A673 (cell line): ENCODE data around the gene PAX5. TPM values are rescaled to one million over a fixed set of nuclear protein-coding genes. Genes with fewer than 3 reads are reported as not detected.
A peak's percentile ranks its signal among the peaks of the same experiment; 100 is the strongest.

ENCODE experiments used
- BruUV-seq: library from RNA; stranded (reverse); fragments of 400-500 nt; replicated peaks from 2 replicates; lab custom pipeline; 2021; lab: Mats Ljungman, UMichigan
- CTCF ChIA-PET: fragments of 300-600 bp; sonication (Branson Sonifier 250); formaldehyde crosslinking; loops from one replicate; lab custom pipeline; 2022; ENCODE audit warnings: antibody characterized with exemption; lab: Charles Lee
- POLR2A ChIA-PET: fragments of 300-600 bp; sonication (Branson Sonifier 250); formaldehyde crosslinking; loops from one replicate; lab custom pipeline; 2022; ENCODE audit warnings: antibody characterized with exemption; ENCODE audit not compliant: low non-redundant PET; lab: Charles Lee
- DNase-seq: peaks from one replicate; pipeline ENCODE4 v3.0.0-alpha.2; 2015; ENCODE audit warnings: low spot score
- H3K27ac ChIP-seq: fragments of 200-600 bp; sonication (generic); 2 replicates; pipeline ENCODE4 v1.5.1; 2016; ENCODE audit warnings: mixed run types, low read depth, mild to moderate bottlenecking, mixed read lengths, antibody characterized with exemption, low read length; ENCODE audit not compliant: poor library complexity, severe bottlenecking
- H3K27me3 ChIP-seq: fragments of 200-600 bp; sonication (generic); replicated peaks from 2 replicates; pipeline ENCODE4 v1.6.1; 2017; ENCODE audit warnings: mixed run types, low read depth, mild to moderate bottlenecking, mixed read lengths, antibody characterized with exemption, low read length; ENCODE audit not compliant: insufficient read depth, poor library complexity
- H3K36me3 ChIP-seq: fragments of 200-600 bp; sonication (generic); 2 replicates; pipeline ENCODE4 v1.6.1; 2016; ENCODE audit warnings: mixed run types, mild to moderate bottlenecking, mixed read lengths, antibody characterized with exemption, low read length; ENCODE audit not compliant: insufficient read depth, poor library complexity, severe bottlenecking
- H3K4me1 ChIP-seq: fragments of 200-600 bp; sonication (generic); 2 replicates; pipeline ENCODE4 v1.6.1; 2017; ENCODE audit warnings: mixed run types, mild to moderate bottlenecking, mixed read lengths, antibody characterized with exemption, low read length; ENCODE audit not compliant: insufficient read depth, poor library complexity, severe bottlenecking
- H3K4me3 ChIP-seq: fragments of 200-600 bp; sonication (generic); 2 replicates; pipeline ENCODE4 v1.5.1; 2016; ENCODE audit warnings: low read depth, mixed run types, mild to moderate bottlenecking, mixed read lengths, low read length; ENCODE audit not compliant: poor library complexity, severe bottlenecking
- H3K9me3 ChIP-seq: fragments of 200-600 bp; sonication (generic); 2 replicates; pipeline ENCODE4 v1.6.1; 2016; ENCODE audit warnings: mixed run types, low read depth, mild to moderate bottlenecking, mixed read lengths, antibody characterized with exemption, low read length; ENCODE audit not compliant: poor library complexity, severe bottlenecking
- EZH2 ChIP-seq: fragments of 200-600 bp; sonication (generic); IDR thresholded peaks from 2 replicates; pipeline ENCODE4 v1.6.1; 2017; ENCODE audit warnings: borderline replicate concordance, low read depth, mild to moderate bottlenecking, mixed read lengths, antibody characterized with exemption, low read length; ENCODE audit not compliant: poor library complexity, severe bottlenecking
- intact Hi-C: fragments of 100-400 bp; cut with micrococcal nuclease; formaldehyde crosslinking; loops from one replicate; pipeline ENCODE4 v1.10.0; 2022; ENCODE audit not compliant: unreplicated experiment
- total RNA-seq: library from RNA; stranded (reverse); gene quantifications from 2 replicates; pipeline ENCODE4 v1.2.3, GENCODE V29; 2021
- TF ChIP-seq, protein P1 (sequence below): fragments of 300-800, 200-600 bp; sonication (generic); conservative IDR thresholded peaks from 2 replicates; pipeline ENCODE4 v1.5.1; 2017; ENCODE audit warnings: low read depth, mild to moderate bottlenecking, antibody characterized with exemption, low read length, moderate library complexity, mixed read lengths

Gene PAX5
- total RNA-seq, 1 experiment from 2014 or later: 5.5 TPM

- peak; percentile 56 for DNase-seq
- no peak overlapping the region for H3K4me3 ChIP-seq
- CTCF ChIA-PET: no interaction called here
- H3K4me1 ChIP-seq: peaks cover 9% of the 10 kb centered on the region
- H3K36me3 ChIP-seq: no peaks in the 10 kb centered on the region
- BruUV-seq: no TSS peak
- no peaks in the 10 kb centered on the region for H3K9me3 ChIP-seq
- TF ChIP-seq EZH2: no peak
- TF ChIP-seq, protein P1, sequence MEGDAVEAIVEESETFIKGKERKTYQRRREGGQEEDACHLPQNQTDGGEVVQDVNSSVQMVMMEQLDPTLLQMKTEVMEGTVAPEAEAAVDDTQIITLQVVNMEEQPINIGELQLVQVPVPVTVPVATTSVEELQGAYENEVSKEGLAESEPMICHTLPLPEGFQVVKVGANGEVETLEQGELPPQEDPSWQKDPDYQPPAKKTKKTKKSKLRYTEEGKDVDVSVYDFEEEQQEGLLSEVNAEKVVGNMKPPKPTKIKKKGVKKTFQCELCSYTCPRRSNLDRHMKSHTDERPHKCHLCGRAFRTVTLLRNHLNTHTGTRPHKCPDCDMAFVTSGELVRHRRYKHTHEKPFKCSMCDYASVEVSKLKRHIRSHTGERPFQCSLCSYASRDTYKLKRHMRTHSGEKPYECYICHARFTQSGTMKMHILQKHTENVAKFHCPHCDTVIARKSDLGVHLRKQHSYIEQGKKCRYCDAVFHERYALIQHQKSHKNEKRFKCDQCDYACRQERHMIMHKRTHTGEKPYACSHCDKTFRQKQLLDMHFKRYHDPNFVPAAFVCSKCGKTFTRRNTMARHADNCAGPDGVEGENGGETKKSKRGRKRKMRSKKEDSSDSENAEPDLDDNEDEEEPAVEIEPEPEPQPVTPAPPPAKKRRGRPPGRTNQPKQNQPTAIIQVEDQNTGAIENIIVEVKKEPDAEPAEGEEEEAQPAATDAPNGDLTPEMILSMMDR: no peak
- POLR2A ChIA-PET: no interaction called here
- intact Hi-C loops: no loop called here
- no peak overlapping the region for H3K27ac ChIP-seq
- H3K27me3 ChIP-seq: no peaks in the 10 kb centered on the region
Measured at GRCh38 chr9:36911601-36912412, 122.3 kb downstream of the PAX5 start.

DNA sequence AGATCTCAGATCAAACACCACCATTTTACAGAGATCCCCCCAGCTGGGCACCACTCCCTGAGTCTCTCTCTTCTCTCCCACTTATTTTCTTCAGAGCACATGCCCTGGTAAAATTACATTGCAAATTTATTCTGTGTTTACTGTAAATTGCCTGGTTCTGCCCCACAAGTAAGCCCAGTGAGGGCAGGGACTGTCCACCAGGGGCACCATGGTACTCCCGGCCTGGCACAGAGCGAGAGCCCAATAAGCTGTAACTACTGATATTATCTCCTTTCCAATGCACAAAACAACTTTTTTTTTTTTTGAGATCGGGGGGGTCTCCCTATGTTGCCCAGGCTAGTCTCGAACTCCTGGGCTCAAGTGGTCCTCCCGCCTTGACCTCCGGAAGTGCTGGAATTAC lies 123.0 kb downstream of the PAX5 start:
- TF ChIP-seq, protein P1: peak; percentile 33
- TF ChIP-seq EZH2: no peak
- Histone ChIP-seq H3K4me1 (peaks cover 9% of the 10 kb centered on the region), H3K9me3 (no peaks in the 10 kb centered on the region), H3K4me3 (no peak overlapping the region), H3K27me3 (no peaks in the 10 kb centered on the region), H3K36me3 (no peaks in the 10 kb centered on the region), H3K27ac (no peak overlapping the region)
- intact Hi-C loops: no loop called here
- ChIA-PET CTCF (no interaction called here), POLR2A (no interaction called here)
- DNase-seq: no peak
- no TSS peak for BruUV-seq

DNA sequence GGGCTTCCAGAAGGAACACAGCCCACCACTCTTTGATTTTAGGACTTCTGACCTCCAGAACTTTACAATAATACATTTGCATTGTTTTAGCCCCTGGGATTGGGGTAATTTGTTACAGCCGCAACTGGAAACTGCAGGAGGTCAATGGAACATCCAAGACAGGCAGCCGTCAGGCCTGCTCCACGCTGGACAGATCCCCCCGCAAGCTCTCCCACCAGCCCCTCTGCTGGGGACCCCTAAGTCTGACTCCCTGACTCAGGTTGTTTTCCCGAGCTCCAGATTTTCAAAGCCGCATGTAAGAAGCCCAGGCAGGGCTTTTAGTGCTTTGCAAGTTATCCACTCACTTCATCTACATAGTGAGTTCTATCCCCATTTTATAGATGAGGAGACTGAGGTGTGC lies 127.6 kb downstream of the PAX5 start:
- intact Hi-C loops: no loop called here
- Histone ChIP-seq H3K9me3 (no peaks in the 10 kb centered on the region), H3K4me1 (peaks cover 2% of the 10 kb centered on the region), H3K36me3 (no peaks in the 10 kb centered on the region), H3K4me3 (no peak overlapping the region), H3K27me3 (no peaks in the 10 kb centered on the region), H3K27ac (no peak overlapping the region)
- TF ChIP-seq, protein P1: no peak
- no peak for TF ChIP-seq EZH2
- no TSS peak for BruUV-seq
- no peak for DNase-seq
- CTCF ChIA-PET: no interaction called here
- POLR2A ChIA-PET: no interaction called here
